Measurements from ENCODE around the gene CDK8.
"Not testable (repeated sequence)": the region's sequence is repeated elsewhere in the genome, so short reads cannot be mapped to it uniquely, and the experiment has no call there.

Gene CDK8
- 19.3 to 29.3 reads per million in 2 donors for total RNA-seq

- peak; percentile 80 for DNase-seq
These were observed at the start of gene CDK8 for GRCh38 chr13:26253787-26254582. TSS of gene CDK8 (plus strand) at chr13:26254129. CDS start at chr13:26254642, 513 bp downstream.

GRCh38 chr13:26208287-26208686 lies 45.6 kb upstream of the CDK8 start:
- DNase-seq: no peak

GRCh38 chr13:26213345-26213744 lies 40.6 kb upstream of the CDK8 start:
- DNase-seq: no peak

- no peak for DNase-seq
These were observed 39.9 kb upstream of the CDK8 start for GRCh38 chr13:26213982-26214381.

GRCh38 chr13:26216042-26216441 lies 37.9 kb upstream of the CDK8 start:
- no peak for DNase-seq

GRCh38 chr13:26219726-26220125 lies 34.2 kb upstream of the CDK8 start:
- DNase-seq: no peak

- DNase-seq: no peak
These were observed 33.4 kb upstream of the CDK8 start for GRCh38 chr13:26220575-26220974.

- no peak for DNase-seq
These were observed 32.6 kb upstream of the CDK8 start for GRCh38 chr13:26221399-26221720.

GRCh38 chr13:26221721-26222519 lies 32.0 kb upstream of the CDK8 start, which contains the start of gene RNF6:
TSS of gene RNF6 (minus strand) at chr13:26222314. CDS start at chr13:26219649, 2,665 bp downstream.
- DNase-seq: peak; percentile 73

- DNase-seq: no peak
These were observed 31.3 kb upstream of the CDK8 start for GRCh38 chr13:26222520-26223046.

- DNase-seq: no peak
These were observed 27.9 kb upstream of the CDK8 start for GRCh38 chr13:26225896-26226617.

GRCh38 chr13:26227166-26227971 lies 26.6 kb upstream of the CDK8 start:
- DNase-seq: no peak

GRCh38 chr13:26228096-26228495 lies 25.8 kb upstream of the CDK8 start:
- no peak for DNase-seq

GRCh38 chr13:26229080-26229615 lies 24.8 kb upstream of the CDK8 start:
- DNase-seq: no peak

GRCh38 chr13:26230703-26231102 lies 23.2 kb upstream of the CDK8 start:
- no peak for DNase-seq

- no peak for DNase-seq
These were observed 17.6 kb upstream of the CDK8 start for GRCh38 chr13:26236296-26236695.

- DNase-seq: no peak
These were observed 7.8 kb upstream of the CDK8 start for GRCh38 chr13:26246154-26246553.

- DNase-seq: no peak
These were observed 6.9 kb upstream of the CDK8 start for GRCh38 chr13:26247011-26247410.

- no peak for DNase-seq
These were observed 6.3 kb upstream of the CDK8 start for GRCh38 chr13:26247608-26248007.

- DNase-seq: no peak
These were observed 4.4 kb upstream of the CDK8 start for GRCh38 chr13:26249551-26249950.

- not testable (repeated sequence) for DNase-seq
These were observed 1.9 kb upstream of the CDK8 start for GRCh38 chr13:26252006-26252405.

GRCh38 chr13:26253262-26253786 lies 605 bp upstream of the CDK8 start:
- no peak for DNase-seq

Measured in T-helper 9 cell (primary cell).